Ovary (tissue), 3 donors: ENCODE results near the gene OTP.

ENCODE experiments used
- CTCF ChIP-seq, 3 donors: fragments of 450-650 bp in 2 of 3; fragments of 200-600 bp in 1 of 3; IDR thresholded peaks; one replicate each; pipeline versions ENCODE4 v1.5.1 to v1.8.0; 2016 to 2022; ENCODE audit warnings: antibody characterized with exemption in 3 of 3, mild to moderate bottlenecking in 1 of 3
- EP300 ChIP-seq: sonication (generic); formaldehyde crosslinking; IDR thresholded peaks from one replicate; pipeline ENCODE4 v1.6.1; 2017; ENCODE audit warnings: antibody characterized with exemption
- POLR2A ChIP-seq: fragments of 450-650 bp; IDR thresholded peaks from one replicate; pipeline ENCODE4 v1.6.1; 2017; ENCODE audit warnings: antibody characterized with exemption, mild to moderate bottlenecking, moderate library complexity
- donor health status: DM: no; HTN: no; CAD: no.

GRCh38 chr5:77650686-77651085 is 12.2 kb upstream of the OTP start:
- no peak for TF ChIP-seq POLR2A
- no peak for TF ChIP-seq CTCF (IDR thresholded peaks at IDR 0.05)
- no peak for TF ChIP-seq EP300
